OCI-LY3 (cell line): Measurements from ENCODE around the gene KAT7.

Experiments
- EZH2phosphoT487 ChIP-seq: fragments of 200-600 bp; shearing (Covaris generic); IDR thresholded peaks from 2 replicates; pipeline ENCODE4 v1.6.1; 2018; ENCODE audit warnings: antibody characterized with exemption, mixed run types, low read depth
- TF ChIP-seq, protein P1 (sequence below): fragments of 200-600, 300-600 bp; sonication (generic); IDR thresholded peaks from 2 replicates; pipeline ENCODE4 v1.5.1; 2014; ENCODE audit warnings: antibody characterized with exemption, low read length, low read depth

DNA sequence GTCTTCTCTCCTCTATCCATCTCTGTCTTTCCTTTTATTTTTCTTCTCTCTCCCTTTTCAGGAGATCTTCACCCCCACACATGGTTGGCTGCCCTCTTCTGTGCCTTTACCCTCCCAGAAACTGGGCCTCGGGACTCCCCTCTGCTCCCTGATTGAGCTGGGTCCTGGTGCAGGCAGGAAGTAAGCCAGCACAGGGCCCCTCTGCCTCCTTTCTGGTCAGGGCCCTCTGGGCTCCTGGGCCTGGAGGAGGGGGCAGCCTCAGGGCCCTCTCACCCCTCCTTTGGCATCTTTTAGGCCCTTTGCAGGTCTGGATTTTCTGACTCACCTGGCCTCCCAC lies 80.5 kb downstream of the KAT7 start:
- TF ChIP-seq, protein P1, sequence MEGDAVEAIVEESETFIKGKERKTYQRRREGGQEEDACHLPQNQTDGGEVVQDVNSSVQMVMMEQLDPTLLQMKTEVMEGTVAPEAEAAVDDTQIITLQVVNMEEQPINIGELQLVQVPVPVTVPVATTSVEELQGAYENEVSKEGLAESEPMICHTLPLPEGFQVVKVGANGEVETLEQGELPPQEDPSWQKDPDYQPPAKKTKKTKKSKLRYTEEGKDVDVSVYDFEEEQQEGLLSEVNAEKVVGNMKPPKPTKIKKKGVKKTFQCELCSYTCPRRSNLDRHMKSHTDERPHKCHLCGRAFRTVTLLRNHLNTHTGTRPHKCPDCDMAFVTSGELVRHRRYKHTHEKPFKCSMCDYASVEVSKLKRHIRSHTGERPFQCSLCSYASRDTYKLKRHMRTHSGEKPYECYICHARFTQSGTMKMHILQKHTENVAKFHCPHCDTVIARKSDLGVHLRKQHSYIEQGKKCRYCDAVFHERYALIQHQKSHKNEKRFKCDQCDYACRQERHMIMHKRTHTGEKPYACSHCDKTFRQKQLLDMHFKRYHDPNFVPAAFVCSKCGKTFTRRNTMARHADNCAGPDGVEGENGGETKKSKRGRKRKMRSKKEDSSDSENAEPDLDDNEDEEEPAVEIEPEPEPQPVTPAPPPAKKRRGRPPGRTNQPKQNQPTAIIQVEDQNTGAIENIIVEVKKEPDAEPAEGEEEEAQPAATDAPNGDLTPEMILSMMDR, result no peak
- TF ChIP-seq EZH2phosphoT487, result no peak
